ENCODE measurements around the gene TBC1D9.

- TF ChIP-seq CTCF (IDR thresholded peaks at IDR 0.05): no peak
- TF ChIP-seq POLR2A (IDR thresholded peaks at IDR 0.05): no peak
- TF ChIP-seq POLR2AphosphoS5 (IDR thresholded peaks at IDR 0.05): no peak
Measured at GRCh38 chr4:140639066-140639465, 117.1 kb downstream of the TBC1D9 start.
